HL-60 (cell line): Measurements from ENCODE around the gene MYO15A.

Experiments used
- DNase-seq, 2 experiments: peaks; one replicate each; pipeline ENCODE4 v3.0.0-alpha.2; 2010 to 2020; ENCODE audit warnings: low read depth in 1 of 2, low spot score in 1 of 2
- H3K27ac ChIP-seq: fragments of 250-450 bp; sonication (Bioruptor Pico); replicated peaks from 2 replicates; pipeline ENCODE4 v1.5.1; 2020; ENCODE audit warnings: mild to moderate bottlenecking, moderate library complexity
- H3K27me3 ChIP-seq: fragments of 250-450 bp; sonication (Bioruptor Pico); 2 replicates; pipeline ENCODE4 v1.5.1; 2021; ENCODE audit warnings: mild to moderate bottlenecking, moderate library complexity; ENCODE audit not compliant: insufficient read depth, poor library complexity, severe bottlenecking
- H3K4me3 ChIP-seq: replicated peaks from 2 replicates; pipeline ENCODE4 v1.5.1; 2011; ENCODE audit warnings: mild to moderate bottlenecking, control low read depth, low read length; ENCODE audit not compliant: insufficient read depth
- GABPA ChIP-seq: IDR thresholded peaks from 2 replicates; pipeline ENCODE4 v1.6.1; 2012; ENCODE audit warnings: low read depth
- POLR2AphosphoS5 ChIP-seq: IDR thresholded peaks from 2 replicates; pipeline ENCODE4 v1.6.1; 2012; ENCODE audit warnings: low read depth
- REST ChIP-seq: IDR thresholded peaks from 2 replicates; pipeline ENCODE4 v1.6.1; 2012; ENCODE audit warnings: low read depth; ENCODE audit not compliant: insufficient replicate concordance
- SPI1 ChIP-seq: IDR thresholded peaks from 2 replicates; pipeline ENCODE4 v1.6.1; 2012; ENCODE audit warnings: low read depth, mild to moderate bottlenecking, borderline replicate concordance
- TF ChIP-seq, protein P1 (sequence below): IDR thresholded peaks from one replicate; pipeline ENCODE4 v1.5.1; 2011; ENCODE audit warnings: low read length, control low read depth, inconsistent platforms; ENCODE audit not compliant: insufficient read depth

The MYO15A gene

GRCh38 chr17:18184143-18185031 is 75.8 kb downstream of the MYO15A start:
- Histone ChIP-seq H3K4me3 (peak overlapping the region; percentile 69), H3K27me3 (no peaks in the 10 kb centered on the region), H3K27ac (peak overlapping the region; percentile 99)
- TF ChIP-seq, protein P1, sequence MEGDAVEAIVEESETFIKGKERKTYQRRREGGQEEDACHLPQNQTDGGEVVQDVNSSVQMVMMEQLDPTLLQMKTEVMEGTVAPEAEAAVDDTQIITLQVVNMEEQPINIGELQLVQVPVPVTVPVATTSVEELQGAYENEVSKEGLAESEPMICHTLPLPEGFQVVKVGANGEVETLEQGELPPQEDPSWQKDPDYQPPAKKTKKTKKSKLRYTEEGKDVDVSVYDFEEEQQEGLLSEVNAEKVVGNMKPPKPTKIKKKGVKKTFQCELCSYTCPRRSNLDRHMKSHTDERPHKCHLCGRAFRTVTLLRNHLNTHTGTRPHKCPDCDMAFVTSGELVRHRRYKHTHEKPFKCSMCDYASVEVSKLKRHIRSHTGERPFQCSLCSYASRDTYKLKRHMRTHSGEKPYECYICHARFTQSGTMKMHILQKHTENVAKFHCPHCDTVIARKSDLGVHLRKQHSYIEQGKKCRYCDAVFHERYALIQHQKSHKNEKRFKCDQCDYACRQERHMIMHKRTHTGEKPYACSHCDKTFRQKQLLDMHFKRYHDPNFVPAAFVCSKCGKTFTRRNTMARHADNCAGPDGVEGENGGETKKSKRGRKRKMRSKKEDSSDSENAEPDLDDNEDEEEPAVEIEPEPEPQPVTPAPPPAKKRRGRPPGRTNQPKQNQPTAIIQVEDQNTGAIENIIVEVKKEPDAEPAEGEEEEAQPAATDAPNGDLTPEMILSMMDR = no peak
- TF ChIP-seq POLR2AphosphoS5 (no peak; the same call in 1 of the 2 replicates), SPI1 (no peak), GABPA (no peak), REST (no peak)
- DNase-seq = peak; percentile 25 to 27

GRCh38 chr17:18185391-18185790 is 76.8 kb downstream of the MYO15A start:
- no peak for TF ChIP-seq POLR2AphosphoS5
- no peak for TF ChIP-seq SPI1
- TF ChIP-seq GABPA = no peak
- no peak for TF ChIP-seq REST
- TF ChIP-seq, protein P1 = no peak
- no peak overlapping the region for H3K27ac ChIP-seq
- no peaks in the 10 kb centered on the region for H3K27me3 ChIP-seq
- DNase-seq = no peak
- H3K4me3 ChIP-seq = peak overlapping the region; percentile 69

DNA sequence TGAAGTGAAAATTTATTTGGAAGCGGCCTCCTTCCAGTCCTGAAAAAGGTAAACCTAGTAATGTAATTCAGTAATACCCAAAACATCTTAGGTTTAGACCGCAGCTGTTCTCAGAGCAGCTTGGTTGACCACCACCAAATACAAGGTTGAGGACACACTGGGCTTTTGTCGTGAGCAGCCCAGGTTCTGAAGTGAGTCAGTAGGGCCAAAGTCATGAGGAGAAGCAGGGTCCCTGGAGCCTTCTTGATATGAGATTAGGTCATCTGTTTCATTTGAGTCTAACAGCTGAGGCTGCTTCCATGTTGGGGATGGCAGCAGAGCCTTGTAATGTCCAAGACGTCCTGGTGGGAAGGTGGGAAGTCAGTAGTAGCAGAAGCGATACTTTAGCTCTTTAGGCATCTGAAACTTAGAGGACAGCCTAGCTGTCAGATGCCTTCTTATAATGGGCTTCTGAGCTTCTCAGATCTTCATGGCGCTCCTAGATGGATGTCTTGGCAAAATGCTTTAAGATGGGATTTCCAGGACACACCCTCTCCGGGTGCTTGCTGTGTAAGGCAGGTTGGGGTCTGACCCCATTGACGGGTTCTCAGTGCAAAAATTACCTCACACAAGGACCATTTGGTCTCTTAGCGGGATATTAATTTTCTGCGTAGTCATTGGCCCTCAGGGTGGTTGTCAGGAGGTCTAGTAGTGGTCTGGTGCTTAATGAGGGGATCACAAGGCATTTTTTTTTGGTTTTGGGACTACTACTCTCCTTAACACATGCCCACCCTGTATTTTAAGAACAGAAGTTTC is 77.5 kb downstream of the MYO15A start:
- DNase-seq = no peak
- H3K4me3 ChIP-seq = peak overlapping the region; percentile 69
- TF ChIP-seq, protein P1 = no peak
- no peak for TF ChIP-seq REST
- TF ChIP-seq POLR2AphosphoS5 = no peak
- no peak for TF ChIP-seq GABPA
- TF ChIP-seq SPI1 = no peak
- no peaks in the 10 kb centered on the region for H3K27me3 ChIP-seq
- no peak overlapping the region for H3K27ac ChIP-seq
